ENCODE results near the gene PSRC1. TPM values are rescaled to one million over a fixed set of nuclear protein-coding genes. Genes with fewer than 3 reads are reported as not detected.

Gene PSRC1
- total RNA-seq, 1 experiment from 2014 or later = 60.3 TPM

GRCh38 chr1:109299558-109300343 is 16.8 kb upstream of the PSRC1 start:
- H3K9me3 Mint-ChIP-seq = no peaks in the 10 kb centered on the region
- Histone ChIP-seq H4K91ac (ENCODE audit: insufficient read length, low read depth, low read length) (no peak overlapping the region), H2BK20ac (ENCODE audit: low read depth, low read length, poor library complexity, severe bottlenecking) (no peak overlapping the region), H4K8ac (replicated peaks; ENCODE audit: insufficient read length, low read depth, low read length) (no peak overlapping the region), H3K14ac (ENCODE audit: insufficient read depth, low read length) (peak overlapping the region; percentile 31; the same call in 1 of the 2 replicates), H2BK15ac (ENCODE audit: low read depth, low read length) (no peak overlapping the region), H3K9ac (ENCODE audit: extremely low read depth, insufficient read length, low read length) (no peak overlapping the region), H3K4ac (ENCODE audit: low read depth, low read length) (no peak overlapping the region), H3K79me1 (ENCODE audit: insufficient read depth, low read depth, low read length, poor library complexity, severe bottlenecking) (no peaks in the 10 kb centered on the region), H3K9me3 (ENCODE audit: control insufficient read depth, low read depth, low read length) (no peaks in the 10 kb centered on the region), H3K27ac (ENCODE audit: insufficient read length, low read depth, low read length) (no peak overlapping the region), H2BK12ac (ENCODE audit: insufficient read length, low read depth, low read length) (no peak overlapping the region), H3K4me2 (ENCODE audit: insufficient read depth, insufficient read length, low read length) (no peak overlapping the region), H4K20me1 (ENCODE audit: control insufficient read depth, insufficient read depth, insufficient read length) (no peaks in the 10 kb centered on the region), H3K23ac (ENCODE audit: insufficient read length, low read depth, low read length) (no peak overlapping the region), H3K18ac (ENCODE audit: insufficient read length, low read depth, low read length) (no peak overlapping the region), H3T11ph (ENCODE audit: low read length) (no peak overlapping the region), H3K79me2 (ENCODE audit: insufficient read depth, low read length) (no peaks in the 10 kb centered on the region), H3K56ac (ENCODE audit: insufficient read length, low read depth, low read length) (no peak overlapping the region), H3K23me2 (ENCODE audit: insufficient read length, low read depth, low read length, poor library complexity, severe bottlenecking) (no peaks in the 10 kb centered on the region), H2BK5ac (ENCODE audit: insufficient read length, low read length) (no peak overlapping the region), H4K5ac (ENCODE audit: insufficient read length, low read depth, low read length) (no peak overlapping the region), H2AK5ac (ENCODE audit: insufficient read length, low read length) (no peak overlapping the region), H2BK120ac (ENCODE audit: low read depth, low read length, poor library complexity, severe bottlenecking) (no peak overlapping the region), H3K27me3 (ENCODE audit: insufficient read depth, low read length) (no peaks in the 10 kb centered on the region), H2AFZ (ENCODE audit: low read length) (no peak overlapping the region), H3K4me1 (ENCODE audit: insufficient read depth, low read length) (no peaks in the 10 kb centered on the region)
- TF ChIP-seq CTCF (conservative IDR thresholded peaks at IDR 0.05) = no peak
- no peak for DNase-seq
- no peaks in the 10 kb centered on the region; the same call in none of the 2 replicates for H3K27me3 Mint-ChIP-seq (ENCODE audit: low read depth)
- H3K4me1 Mint-ChIP-seq = peaks cover 9 to 12% of the 10 kb centered on the region in 2 experiments
- no peak overlapping the region for H3K4me3 Mint-ChIP-seq
- H3K27ac Mint-ChIP-seq = no peak overlapping the region; a peak in 1 of 7 replicates
- WGBS (ENCODE audit: extremely low coverage, insufficient read length, low lambda C conversion rate) = no CpG with 5 or more reads among the region's 20 CpGs
- H3K36me3 Mint-ChIP-seq (ENCODE audit: insufficient read depth in 1 of 3, low read depth in 3 of 3) = no peaks in the 10 kb centered on the region

All from H9 (cell line).